ENCODE measurements around the gene INSYN2B.
A peak's percentile ranks its signal among the peaks of the same experiment; 100 is the strongest.

The INSYN2B gene

GRCh38 chr5:169850409-169850808 lies 129.9 kb downstream of the INSYN2B start:
- in situ Hi-C loops (cut with MboI; ENCODE audit: low pct_unique_long_range_greater_than_20kb, low sequenced_read_pairs, unreplicated experiment) = no loop called here
- no peak for DNase-seq (ENCODE audit: low spot score)
- no peak for TF ChIP-seq CTCF (IDR thresholded peaks at IDR 0.05; ENCODE audit: extremely low read depth, insufficient read depth, missing control alignments)

- no peak for TF ChIP-seq CTCF (IDR thresholded peaks at IDR 0.05; ENCODE audit: extremely low read depth, insufficient read depth, missing control alignments)
- in situ Hi-C loops (cut with MboI; ENCODE audit: low pct_unique_long_range_greater_than_20kb, low sequenced_read_pairs, unreplicated experiment) = no loop called here
- DNase-seq (ENCODE audit: low spot score) = no peak
Observed at GRCh38 chr5:169848792-169849191, 131.5 kb downstream of the INSYN2B start.

- TF ChIP-seq CTCF (IDR thresholded peaks at IDR 0.05; ENCODE audit: extremely low read depth, insufficient read depth, missing control alignments) = no peak
- in situ Hi-C loops (cut with MboI; ENCODE audit: low pct_unique_long_range_greater_than_20kb, low sequenced_read_pairs, unreplicated experiment) = no loop called here
Observed at GRCh38 chr5:169848271-169848670, 132.0 kb downstream of the INSYN2B start.

GRCh38 chr5:169847519-169847918 lies 132.8 kb downstream of the INSYN2B start:
- in situ Hi-C loops (cut with MboI; ENCODE audit: low pct_unique_long_range_greater_than_20kb, low sequenced_read_pairs, unreplicated experiment) = no loop called here
- no peak for TF ChIP-seq CTCF (IDR thresholded peaks at IDR 0.05; ENCODE audit: extremely low read depth, insufficient read depth, missing control alignments)
- no peak for DNase-seq (ENCODE audit: low spot score)

More at GRCh38 chr5:169848271-169848670, 132.0 kb downstream of the INSYN2B start:
- DNase-seq (ENCODE audit: low spot score) = no peak

GRCh38 chr5:169842699-169843098 lies 137.6 kb downstream of the INSYN2B start:
- DNase-seq (ENCODE audit: low spot score) = no peak
- in situ Hi-C loops (cut with MboI; ENCODE audit: low pct_unique_long_range_greater_than_20kb, low sequenced_read_pairs, unreplicated experiment) = no loop called here
- no peak for TF ChIP-seq CTCF (IDR thresholded peaks at IDR 0.05; ENCODE audit: extremely low read depth, insufficient read depth, missing control alignments)

- DNase-seq (ENCODE audit: low spot score) = no peak
- in situ Hi-C loops (cut with MboI; ENCODE audit: low pct_unique_long_range_greater_than_20kb, low sequenced_read_pairs, unreplicated experiment) = no loop called here
- TF ChIP-seq CTCF (IDR thresholded peaks at IDR 0.05; ENCODE audit: extremely low read depth, insufficient read depth, missing control alignments) = no peak
Observed at GRCh38 chr5:169840405-169840804, 139.9 kb downstream of the INSYN2B start.

GRCh38 chr5:169838688-169839087 lies 141.6 kb downstream of the INSYN2B start:
- in situ Hi-C loops (cut with MboI; ENCODE audit: low pct_unique_long_range_greater_than_20kb, low sequenced_read_pairs, unreplicated experiment) = no loop called here
- no peak for TF ChIP-seq CTCF (IDR thresholded peaks at IDR 0.05; ENCODE audit: extremely low read depth, insufficient read depth, missing control alignments)
- peak; percentile 34 for DNase-seq (ENCODE audit: low spot score)

Measured in GM13977 (cell line).